CD4-positive, alpha-beta T cell treated with Interleukin-12 subunit alpha and Interleukin-12 subunit beta, for 1 hour (primary cell): Measurements from ENCODE around the gene HRC.
"Not testable (repeated sequence)": the region's sequence is repeated elsewhere in the genome, so short reads cannot be mapped to it uniquely, and the experiment has no call there.

ENCODE experiments used
- DNase-seq: peaks from one replicate; pipeline ENCODE4 v3.0.0-alpha.2; 2020

HRC gene

DNA sequence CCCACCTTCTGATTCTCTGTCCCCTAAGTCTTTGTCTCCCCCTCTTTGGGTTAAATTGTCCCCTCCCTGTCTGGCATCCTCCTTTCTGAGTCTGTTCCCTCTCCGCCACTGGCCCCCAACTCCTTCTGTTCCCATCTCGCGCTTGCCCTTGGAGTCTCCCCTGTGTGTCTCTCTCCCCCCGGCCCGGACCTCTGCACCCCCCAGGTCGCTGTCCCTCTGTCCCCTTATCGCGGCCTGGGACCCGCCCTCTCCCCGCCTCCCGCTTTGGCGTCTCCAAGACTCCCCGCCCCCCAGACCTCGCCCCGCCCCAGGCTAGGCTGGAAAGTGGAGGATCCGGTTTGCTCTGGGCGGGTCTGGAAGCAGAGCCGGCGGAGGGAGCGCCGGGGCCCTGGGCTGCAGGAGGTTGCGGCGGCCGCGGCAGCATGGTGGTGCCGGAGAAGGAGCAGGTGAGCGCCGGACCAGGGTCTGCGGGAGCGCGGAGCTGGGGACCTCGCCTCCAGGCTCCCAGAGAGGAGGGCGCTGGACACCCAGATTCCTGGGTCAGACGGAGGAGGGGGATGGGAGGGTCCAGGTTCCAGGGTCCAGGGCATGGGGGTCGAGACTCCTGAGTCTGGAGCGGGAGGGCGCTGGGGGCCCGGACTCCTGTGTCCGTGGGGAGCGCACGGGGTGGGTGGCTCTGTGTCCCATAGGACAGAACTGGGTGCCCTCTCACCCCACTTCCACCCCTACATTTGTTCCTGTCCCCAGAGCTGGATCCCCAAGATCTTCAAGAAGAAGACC, 2.4 kb upstream of the HRC start, which contains the start of gene TRPM4:
TSS of gene TRPM4 (plus strand) at position 348 of the 780 bp plus-strand sequence. CDS start at position 423, 75 bp downstream.
- DNase-seq = peak; percentile 26

DNA sequence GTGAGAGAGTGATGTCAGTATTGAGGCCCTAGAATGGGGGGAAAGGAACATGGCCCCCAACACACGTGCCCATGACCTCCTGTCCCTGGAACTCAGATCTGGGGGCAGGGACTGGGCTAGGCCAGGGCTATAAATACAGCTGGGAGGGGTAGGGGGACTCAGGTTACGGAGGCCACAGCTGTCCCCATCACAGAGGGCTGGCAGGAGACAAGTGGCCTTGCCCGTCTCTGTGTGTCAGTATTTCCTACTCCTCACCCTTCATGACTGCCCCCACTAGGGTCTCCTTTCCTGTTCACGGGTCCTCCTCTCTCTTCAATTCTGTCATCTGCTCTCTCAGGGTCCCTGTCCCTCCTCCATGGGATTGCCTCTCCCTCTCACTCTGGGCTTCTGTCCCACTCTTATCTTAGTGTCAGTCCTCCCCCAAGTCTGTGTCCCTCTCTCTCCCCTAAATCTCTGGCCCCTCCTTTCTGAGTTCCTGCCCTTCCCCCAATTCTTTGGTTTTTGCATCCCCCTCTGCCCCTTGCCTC, 687 bp upstream of the HRC start:
- no peak for DNase-seq

DNA sequence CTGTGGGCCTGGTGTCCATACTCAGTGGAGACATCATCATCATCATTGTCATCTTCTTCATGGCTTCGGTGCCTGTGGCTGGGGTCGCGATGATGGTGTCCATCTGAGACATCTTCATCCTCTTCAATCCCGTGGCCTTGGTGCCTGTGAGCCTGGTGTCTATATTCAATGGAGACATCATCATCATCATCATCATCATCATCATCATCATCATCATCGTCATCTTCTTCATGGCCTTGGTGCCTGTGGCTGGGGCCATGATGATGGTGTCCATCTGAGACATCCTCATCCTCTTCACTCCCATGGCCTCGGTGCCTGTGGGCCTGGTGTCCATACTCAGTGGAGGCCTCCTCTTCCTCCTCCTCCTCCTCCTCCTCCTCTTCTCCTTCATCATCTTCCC, 917 bp downstream of the HRC start:
- DNase-seq = no peak

DNA sequence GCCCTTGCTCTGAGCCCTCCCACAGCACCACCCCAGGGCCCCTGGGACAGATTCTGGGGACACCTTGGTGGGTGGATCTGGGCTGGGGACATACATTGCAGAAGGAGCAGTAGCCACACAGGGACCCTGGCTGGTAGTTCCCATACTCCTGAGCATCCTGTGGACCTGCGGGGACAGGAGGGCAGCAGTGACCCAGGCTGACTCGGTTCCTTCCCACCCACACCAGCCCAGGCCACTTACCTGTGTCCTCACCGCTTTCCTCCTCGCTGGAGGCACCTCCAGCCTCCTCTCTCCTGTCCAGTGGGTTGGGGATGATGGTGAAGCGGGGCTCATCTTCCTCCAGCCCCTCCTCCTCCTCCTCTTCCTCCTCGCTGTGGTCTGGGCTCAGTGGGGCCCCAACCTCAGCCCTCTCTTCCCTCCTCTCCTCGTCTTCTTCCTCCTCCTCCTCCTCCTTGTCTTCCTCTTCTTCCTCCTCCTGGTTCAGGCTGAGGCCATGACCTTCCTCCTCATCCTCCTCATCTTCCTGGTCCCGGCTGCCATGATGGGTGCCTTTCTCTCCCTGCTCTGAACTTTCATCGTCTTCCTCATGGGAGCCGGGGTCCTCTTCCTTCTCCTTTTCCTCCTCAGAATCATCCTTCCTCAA, 1.9 kb downstream of the HRC start:
- no peak for DNase-seq

DNA sequence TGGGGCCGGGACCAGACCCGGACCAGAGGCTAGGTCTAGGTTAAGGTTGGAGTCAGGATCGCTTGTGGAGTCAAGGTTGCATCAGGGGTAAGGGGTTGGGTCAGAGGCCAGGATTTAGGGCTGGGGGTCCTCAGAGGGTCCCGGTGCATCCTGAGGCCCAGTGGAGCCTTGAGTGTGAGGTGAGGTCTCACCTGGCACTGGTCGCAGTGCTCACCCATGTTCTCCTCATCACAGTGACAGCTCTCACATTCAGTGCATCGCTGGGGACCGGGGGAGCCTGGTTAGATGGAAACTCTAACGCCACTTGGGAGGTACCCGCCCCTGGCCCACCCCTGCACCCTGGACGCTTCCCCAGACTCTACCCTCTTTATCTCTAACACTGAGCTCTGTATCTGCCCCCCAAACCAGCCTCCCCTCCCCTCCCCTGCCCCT, 3.1 kb downstream of the HRC start:
- DNase-seq = no peak

DNA sequence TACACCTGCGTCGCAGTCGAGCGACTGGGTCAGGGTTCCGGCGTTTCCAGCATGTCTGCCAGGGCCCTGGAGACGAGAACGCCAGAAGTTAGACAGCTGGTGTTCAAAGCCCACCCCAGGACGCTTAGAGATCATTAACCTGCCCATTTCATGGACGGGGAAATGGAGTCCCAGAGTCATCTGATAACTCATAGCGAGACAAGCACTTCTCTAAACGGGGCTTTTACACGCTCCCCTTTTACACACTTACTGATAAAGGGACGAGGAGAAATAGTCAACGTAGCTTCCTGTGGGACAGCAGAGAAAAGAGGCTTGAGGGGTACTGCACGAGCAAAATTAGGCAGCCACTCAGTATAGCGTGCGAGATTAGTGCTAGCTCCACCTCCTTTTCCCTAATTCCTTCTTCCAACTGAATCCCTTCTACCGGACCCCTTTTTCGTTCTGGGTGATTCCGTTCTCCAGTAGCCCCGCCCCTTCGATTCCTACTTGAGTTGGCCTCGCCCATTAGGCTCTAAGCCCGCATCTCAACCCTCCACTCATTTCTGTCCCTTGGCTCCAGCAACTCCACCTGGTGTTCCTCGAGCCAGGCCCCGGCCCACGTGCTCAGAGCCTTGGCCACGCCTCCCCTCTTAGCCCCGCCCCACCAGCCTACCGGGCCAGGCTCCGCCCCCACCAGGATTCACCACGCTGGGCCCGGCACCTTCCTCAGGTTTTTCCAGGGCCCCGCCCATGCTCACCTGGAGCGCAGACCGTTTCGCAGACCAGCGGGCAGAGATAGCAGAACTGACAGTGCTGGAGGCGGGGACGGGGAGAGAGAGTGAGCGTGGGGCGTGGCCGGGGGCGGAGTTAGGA, 3.7 kb downstream of the HRC start:
- DNase-seq = peak; percentile 35

DNA sequence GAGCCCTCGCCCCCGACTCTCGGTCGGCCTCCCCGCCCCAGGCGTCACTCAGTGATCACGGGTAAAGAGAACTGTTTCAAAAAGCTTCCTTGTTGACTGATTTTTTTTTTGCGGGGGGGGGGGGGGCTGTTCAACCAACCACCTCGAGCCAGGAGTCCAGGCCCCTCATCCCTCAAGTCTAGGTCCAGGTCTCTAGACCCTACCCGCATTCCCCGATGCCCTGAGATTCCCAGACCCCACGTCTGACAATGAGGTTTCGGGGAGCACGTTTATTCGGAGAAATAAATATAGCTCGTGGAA, 4.3 kb downstream of the HRC start:
- no peak for DNase-seq

DNA sequence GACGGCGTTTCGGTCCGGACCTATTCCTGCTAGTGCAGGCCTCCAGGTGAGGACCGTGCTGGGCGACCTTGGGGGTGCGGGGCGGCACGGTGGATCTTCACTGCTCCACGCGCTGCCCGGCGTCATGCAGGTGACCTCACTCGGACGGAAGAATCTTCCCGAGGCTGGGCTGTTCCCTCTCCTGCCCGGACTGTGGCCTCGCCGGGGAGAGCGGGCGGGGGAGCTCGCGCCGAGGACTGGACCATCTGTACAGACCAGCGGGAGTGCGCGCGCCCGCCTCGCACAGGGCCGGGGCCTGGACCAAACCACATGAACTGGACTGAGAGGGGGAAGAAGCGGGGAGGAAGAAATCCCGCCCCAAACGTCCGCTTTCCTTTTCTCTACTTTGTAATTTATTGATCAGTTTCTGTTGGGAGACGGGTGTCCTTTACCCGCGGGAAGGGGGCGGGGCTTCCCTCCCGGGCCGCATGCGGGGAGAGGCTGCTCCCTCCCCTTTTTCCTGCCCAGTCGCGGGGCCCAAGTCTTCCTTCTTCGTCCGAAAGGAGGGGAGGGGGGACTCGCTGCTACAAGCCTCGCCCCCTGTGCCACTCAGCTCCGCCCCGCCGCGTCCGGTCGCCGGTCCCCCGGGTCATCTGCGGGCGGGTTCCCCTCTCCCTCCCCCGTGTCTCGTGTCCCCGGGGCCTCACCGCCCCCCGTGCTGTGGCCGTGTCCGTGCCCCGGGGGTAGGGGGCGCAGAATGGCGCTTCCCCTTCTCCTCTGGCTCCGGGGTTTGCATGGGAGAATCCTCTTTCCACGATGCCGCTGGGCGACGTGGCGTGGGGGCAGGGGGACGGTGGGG, 4.9 kb downstream of the HRC start:
- peak; percentile 48 for DNase-seq

DNA sequence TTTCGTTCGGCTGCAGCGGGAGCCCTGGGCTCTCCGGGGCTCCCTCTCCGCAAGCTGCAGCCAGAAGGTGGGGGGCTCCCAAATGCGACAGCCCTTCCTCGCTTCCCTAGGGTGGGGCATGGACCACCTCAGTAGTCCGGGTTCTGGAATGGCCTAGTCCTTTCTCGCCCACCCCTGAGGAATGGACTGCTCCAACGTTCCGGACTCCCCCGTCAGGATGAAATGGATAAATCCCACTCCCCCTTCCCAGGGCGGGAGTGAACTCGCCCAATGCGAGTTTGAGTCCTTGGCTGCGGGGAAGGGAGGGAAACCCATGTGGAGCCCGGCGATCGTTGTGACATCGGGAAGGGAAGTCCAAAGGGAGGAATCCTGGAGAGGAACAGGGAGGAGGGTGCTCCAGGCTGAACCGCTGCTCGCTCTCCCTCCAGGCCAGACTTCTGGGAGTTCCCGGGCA, 5.5 kb downstream of the HRC start:
- DNase-seq = no peak

DNA sequence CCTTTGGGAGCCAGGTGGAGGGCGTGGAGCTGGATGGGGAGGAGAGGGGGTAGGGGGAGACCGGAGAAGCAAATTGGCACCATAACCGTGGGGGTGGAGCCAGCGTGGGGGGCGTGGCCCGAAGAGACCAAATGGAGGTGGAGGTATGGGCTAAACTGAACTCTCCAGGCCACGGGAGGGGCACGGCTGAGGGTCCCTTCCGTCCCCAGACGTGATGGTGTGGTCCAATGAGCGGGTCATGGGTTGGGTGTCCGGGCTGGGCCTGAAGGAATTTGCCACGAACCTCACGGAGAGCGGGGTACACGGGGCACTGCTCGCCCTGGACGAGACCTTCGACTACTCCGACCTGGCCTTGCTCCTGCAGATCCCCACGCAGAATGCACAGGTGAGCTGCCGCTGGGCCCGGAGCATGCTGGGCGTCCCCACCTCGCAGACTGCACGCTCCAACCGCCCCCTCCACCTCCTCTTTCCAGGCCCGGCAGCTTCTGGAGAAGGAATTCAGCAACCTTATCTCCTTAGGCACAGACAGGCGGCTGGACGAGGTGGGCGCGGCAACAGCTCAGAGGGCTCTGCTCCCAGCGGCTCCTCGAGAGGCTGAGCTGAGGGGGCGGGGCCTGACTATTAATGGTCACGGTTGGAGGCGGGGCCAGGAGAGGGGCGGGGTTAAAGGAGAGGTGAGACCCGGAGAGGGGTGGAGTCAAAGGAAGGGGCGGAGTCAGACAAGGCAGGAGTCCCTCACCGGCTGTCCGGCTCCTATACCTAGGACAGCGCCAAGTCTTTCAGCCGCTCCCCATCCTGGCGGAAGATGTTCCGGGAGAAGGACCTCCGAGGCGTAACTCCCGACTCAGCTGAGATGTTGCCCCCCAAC, 6.2 kb downstream of the HRC start:
- peak; percentile 86 for DNase-seq

DNA sequence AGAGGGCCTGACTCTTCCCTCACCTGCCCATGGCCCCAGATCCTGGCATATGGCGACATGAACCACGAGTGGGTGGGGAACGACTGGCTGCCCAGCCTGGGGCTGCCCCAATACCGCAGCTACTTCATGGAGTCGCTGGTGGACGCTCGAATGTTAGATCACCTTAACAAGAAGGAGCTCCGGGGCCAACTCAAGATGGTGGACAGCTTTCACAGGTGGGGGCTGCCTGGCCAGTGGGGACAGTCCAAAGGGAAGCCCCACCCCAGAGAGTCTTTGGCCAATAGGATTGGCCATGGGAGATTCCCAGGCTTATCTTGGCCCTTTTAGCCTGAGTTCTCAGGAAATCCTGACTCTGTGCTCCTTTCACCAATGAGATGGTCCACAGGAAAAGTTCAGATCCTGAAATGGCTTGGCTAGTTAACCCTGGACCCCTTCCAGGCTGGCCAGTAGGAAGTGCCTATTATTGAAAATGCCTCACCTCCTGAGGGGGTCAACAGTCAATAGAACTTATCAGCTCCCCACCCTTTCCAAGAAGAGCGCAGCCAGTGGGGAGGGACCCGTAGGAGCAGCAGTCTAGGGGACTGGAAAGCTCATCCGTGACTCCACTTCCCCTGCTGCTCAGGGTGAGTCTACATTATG, 7.0 kb downstream of the HRC start:
- no peak for DNase-seq

DNA sequence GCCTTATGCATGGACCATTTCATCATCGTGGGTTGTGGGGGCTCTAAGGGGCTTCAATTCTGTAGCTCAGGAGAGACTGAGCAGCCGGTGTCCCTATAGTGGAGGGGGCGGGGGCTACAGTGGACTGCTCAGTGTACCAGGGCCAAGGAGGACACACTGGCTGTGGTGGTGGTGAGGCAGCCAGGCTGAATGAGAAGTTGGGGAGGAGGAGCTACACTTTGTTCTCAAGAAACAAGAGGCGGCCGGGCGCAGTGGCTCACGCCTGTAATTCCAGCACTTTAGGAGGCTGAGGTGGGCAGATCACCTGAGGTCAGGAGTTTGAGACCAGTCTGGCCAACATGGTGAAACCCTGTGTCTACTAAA, 8.8 kb downstream of the HRC start:
- DNase-seq = not testable (repeated sequence)

DNA sequence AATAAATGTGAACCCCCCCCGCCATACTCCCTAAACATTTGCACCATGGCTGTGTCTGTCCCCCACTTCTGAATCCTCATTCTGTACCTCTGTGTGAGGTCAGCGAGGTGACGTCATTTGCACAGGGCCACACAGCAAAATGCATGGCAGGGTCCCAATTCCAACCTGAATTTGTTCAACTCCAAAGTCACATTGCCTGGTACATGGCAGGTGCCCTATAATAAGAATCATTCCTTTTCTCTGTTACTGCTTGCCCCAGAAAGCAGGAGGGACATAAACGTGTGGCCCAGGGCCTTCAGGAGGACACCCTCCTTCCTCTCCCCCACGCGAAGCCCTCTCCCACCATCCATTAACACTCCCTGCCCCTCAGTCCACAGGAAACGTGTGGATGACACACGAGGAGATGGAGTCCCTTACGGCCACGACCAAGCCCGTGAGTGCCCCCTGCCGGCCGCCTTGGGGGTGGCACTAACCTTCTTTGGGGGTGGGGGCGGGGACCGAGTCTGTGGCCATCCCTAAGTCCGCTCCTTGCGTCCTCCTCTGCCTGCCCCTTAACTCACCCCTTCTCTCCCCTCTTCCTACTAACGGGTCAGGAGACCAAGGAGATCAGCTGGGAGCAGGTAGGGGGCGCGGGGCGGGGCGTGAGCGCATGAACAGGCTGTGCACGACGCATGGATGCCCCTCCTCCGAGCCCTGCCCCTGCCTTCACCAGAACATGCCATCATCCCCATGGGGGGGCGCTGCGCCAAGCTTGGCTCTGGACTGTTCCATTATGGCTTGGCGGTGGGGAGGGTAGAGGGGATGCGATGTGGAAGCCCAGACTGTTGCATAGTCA, 9.4 kb downstream of the HRC start:
- DNase-seq = peak; percentile 78

DNA sequence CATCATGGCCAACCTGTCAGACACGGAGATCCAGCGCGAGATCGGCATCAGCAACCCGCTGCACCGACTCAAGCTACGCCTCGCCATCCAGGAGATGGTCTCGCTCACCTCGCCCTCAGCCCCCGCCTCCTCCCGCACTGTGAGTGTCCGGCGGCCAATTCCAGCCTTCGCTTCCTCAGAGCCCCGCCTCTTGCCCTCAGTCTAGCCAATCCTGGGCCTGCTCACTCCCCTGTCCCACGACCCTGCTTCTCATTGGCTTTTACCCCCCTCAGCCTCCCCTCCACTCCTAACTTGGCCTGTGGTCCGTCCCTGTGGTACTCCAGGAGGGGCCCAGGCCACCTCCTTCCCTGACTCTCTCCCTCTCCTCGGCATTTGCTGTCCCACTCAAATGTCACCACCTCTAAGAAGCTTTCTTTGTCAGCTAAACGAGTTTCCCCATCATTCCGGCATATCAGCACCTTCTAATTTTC, 12.3 kb downstream of the HRC start:
- peak; percentile 64 for DNase-seq

DNA sequence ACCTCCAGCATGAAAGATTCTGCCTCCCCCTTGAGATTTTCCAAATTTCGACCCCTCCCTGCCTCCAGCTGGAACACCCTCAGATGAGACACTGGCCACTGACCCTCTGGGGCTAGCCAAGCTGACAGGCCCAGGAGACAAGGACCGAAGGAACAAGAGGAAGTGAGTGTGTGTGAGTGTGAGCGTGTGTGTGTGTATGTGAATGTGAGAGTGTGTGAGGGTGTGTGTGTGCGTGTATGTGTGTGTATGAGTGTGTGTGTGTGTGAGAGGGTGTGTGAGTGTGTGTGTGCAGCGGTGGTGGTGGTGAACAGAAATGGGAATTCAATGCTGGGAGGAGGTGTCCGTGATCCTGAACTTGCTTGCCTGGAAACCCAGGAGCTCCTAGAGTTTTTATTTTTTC, 13.8 kb downstream of the HRC start:
- DNase-seq = no peak

DNA sequence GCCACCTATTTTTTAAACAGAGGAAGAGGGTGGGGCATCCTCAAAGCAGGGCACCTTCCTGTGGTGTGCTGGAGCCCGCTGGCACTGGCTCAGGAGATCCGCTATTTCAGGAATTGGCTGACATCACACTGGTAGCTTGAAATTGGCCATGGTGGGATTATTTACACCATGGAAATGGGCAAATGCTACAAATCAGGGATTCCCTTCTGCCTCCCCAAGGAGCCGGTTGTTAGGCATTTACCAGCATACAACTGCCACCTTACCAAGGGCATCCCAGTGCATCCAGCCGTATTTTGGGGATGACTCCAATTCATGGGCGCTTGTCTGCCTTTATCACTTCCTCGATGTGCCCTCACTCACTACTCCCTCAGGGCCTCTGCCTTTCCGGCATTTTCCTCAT, 14.2 kb downstream of the HRC start:
- DNase-seq = no peak

DNA sequence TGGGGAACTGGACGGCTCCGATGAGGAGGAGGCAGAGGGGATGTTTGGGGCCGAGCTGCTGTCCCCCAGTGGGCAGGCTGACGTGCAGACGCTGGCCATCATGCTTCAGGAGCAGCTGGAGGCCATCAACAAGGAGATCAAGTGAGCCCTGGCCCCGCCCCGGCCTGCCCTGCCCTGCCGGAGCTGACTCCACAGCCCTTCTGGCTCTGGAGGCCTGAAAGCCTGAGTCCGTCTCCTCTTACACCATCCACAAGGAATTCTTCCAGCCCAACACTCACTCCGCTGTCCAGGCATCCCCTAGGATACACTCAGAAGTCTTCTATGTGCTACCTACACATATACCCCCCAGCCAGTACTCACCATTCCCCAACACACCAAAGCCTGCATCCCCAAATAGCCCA, 18.4 kb downstream of the HRC start:
- DNase-seq = no peak

DNA sequence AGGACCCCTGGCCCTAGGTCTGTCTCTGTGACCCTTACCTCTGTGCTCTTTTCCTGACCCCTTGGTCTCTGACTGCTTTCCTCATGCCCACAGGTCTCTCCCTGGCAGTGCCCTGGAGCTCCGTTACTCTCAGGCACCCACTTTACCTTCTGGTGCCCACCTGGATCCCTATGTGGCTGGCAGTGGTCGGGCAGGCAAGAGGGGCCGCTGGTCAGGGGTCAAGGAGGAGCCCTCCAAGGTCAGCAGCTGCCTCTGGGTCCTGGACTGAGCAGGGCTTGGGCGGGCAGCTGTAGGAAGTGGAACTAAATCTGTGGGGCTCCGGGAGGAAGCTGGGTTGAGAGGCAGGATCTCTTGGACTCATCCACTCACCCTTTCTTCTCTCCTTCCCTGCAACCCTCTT, 19.5 kb downstream of the HRC start:
- no peak for DNase-seq

DNA sequence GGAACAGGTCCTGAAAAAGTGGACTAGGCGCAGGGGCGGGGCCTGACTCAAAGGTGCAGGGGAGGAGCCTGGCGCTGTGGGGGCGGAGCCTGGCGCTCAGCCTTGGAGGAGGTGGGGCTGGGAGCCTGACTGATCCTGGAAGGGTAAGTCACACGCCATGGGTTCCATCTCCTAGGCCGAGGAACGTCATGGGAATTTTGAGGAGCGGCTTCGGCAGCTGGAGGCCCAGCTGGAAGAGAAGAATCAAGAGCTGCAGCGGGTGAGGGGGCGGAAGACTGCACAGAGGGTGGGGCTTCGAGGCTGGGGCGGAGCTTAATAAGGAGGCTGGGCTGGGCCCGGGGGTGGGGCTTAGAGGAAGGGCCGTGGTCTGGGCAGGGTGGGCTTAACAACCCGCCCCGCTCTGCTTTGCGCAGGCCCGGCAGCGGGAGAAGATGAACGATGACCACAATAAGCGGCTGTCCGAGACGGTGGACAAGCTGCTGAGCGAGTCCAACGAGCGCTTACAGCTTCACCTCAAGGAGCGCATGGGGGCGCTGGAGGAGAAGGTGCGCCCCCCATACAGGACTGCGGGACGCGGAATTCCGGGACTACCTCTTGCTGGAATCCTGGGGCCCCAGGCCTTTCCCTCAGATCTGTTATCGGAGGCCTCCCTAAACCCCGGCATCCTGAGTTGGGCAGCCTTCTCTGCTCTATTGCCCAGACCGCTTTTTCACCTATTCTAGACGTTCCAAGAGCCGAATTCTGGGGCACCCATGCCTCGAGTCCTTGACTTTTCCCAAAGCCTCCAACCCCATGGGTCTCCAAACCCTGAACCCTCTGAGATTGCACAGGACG, 21.4 kb downstream of the HRC start:
- DNase-seq = peak; percentile 54
